ENCODE results near the gene SPTB.

DNA sequence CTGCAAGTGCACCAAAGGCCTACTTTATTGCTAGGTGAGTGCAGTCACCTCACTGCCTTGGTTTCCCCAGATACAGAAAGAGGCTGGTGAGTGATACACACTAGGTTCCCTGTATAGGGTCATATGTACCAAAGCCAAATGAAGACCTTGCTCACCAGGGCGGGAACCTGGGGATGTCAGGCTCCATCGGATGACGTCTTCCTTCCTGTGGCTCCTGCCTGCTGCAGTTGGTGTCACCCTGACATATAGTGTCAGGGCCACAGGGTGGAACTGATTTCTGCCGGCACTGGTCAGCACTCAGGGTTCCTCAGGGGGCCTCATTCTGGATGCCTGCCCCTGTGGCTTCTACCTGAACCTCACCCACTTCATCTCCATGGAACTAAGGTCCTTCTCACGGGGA is 132.4 kb downstream of the SPTB start:
- TF ChIP-seq CTCF (IDR thresholded peaks at IDR 0.05) (no peak), POLR2A (IDR thresholded peaks at IDR 0.05) (no peak)
